HepG2 (cell line): ENCODE data around the gene CADM1. TPM values are rescaled to one million over a fixed set of nuclear protein-coding genes. Genes with fewer than 3 reads are reported as not detected.
A peak's percentile ranks its signal among the peaks of the same experiment; 100 is the strongest.

Source experiments
- HDAC1 ChIP-seq: sonication (generic); formaldehyde crosslinking; IDR thresholded peaks from 2 replicates; pipeline ENCODE4 v1.5.1; 2020; ENCODE audit warnings: mild to moderate bottlenecking, missing genetic modification reagents
- HNF4A ChIP-seq: sonication (generic); formaldehyde crosslinking; IDR thresholded peaks from 2 replicates; pipeline ENCODE4 v1.4.0; 2020; ENCODE audit warnings: missing genetic modification reagents
- SOX6 ChIP-seq, 2 experiments: fragments of 450-650 bp in 1 of 2; sonication (generic) in 1 of 2; formaldehyde crosslinking in 1 of 2; IDR thresholded peaks; 2 replicates each; pipeline versions ENCODE4 v1.4.0 to v1.6.1; 2017 to 2020; ENCODE audit warnings: antibody characterized with exemption in 1 of 2, mild to moderate bottlenecking in 1 of 2, missing genetic modification reagents in 1 of 2
- TEAD2 ChIP-seq: sonication (generic); formaldehyde crosslinking; IDR thresholded peaks from 2 replicates; pipeline ENCODE4 v1.9.0; 2021; ENCODE audit warnings: missing genetic modification reagents
- TOPORS ChIP-seq: sonication (generic); formaldehyde crosslinking; IDR thresholded peaks from 2 replicates; pipeline ENCODE4 v1.8.0; 2023; ENCODE audit warnings: mild to moderate bottlenecking, missing genetic modification reagents
- U2AF1 ChIP-seq: fragments of 200-400 bp; formaldehyde crosslinking; optimal IDR thresholded peaks from 2 replicates; pipeline ENCODE3; 2017; ENCODE audit warnings: mild to moderate bottlenecking, low read depth, low read length
- ZNF121 ChIP-seq: sonication (generic); formaldehyde crosslinking; IDR thresholded peaks from 2 replicates; pipeline ENCODE4 v1.5.0; 2020; ENCODE audit warnings: mild to moderate bottlenecking, missing genetic modification reagents
- ZNF644 ChIP-seq: IDR thresholded peaks from 2 replicates; pipeline ENCODE4 v1.6.1; 2016; ENCODE audit warnings: low read depth
- ZNF709 ChIP-seq: sonication (generic); formaldehyde crosslinking; IDR thresholded peaks from 2 replicates; pipeline ENCODE4 v1.5.0; 2020; ENCODE audit warnings: mild to moderate bottlenecking, missing genetic modification reagents
- polyA plus RNA-seq, 8 experiments: library from polyadenylated mRNA; depleted of rRNA in 3 of 8; stranded (reverse) in 7 of 8; unstranded in 1 of 8; fragments of >200 nt; fragmentation: Illumina TruSeq in 4 of 8; extraction: Trizol in 4 of 8; gene quantifications; 2 replicates each; pipeline versions ENCODE4 v1.2.1 to v1.2.3, GENCODE V29; 2011 to 2016; ENCODE audit warnings: low read depth in 4 of 8, missing spikeins in 1 of 8, mixed read lengths in 1 of 8; ENCODE audit not compliant: insufficient read depth in 1 of 8
- total RNA-seq, 5 experiments: library from RNA; depleted of rRNA; stranded (reverse); fragments of >200 nt; fragmentation: Illumina TruSeq; extraction: Trizol; gene quantifications; 2 replicates each; pipeline ENCODE4 v1.2.3, GENCODE V29; 2016; ENCODE audit warnings: low read depth in 1 of 5
- TF ChIP-seq, protein P1 (sequence below): sonication (generic); formaldehyde crosslinking; IDR thresholded peaks from 2 replicates; pipeline ENCODE4 v1.9.0; 2022; ENCODE audit warnings: low read depth, missing genetic modification reagents
- TF ChIP-seq, protein P2 (sequence below), 2 experiments: fragments of 450-650 bp in 1 of 2; sonication (generic) in 1 of 2; formaldehyde crosslinking in 1 of 2; IDR thresholded peaks; 2 replicates each; pipeline versions ENCODE4 v1.6.1 to v1.8.0; 2016 to 2022; ENCODE audit warnings: antibody characterized with exemption in 1 of 2, mild to moderate bottlenecking in 1 of 2, missing genetic modification reagents in 1 of 2
- TF ChIP-seq, protein P3 (sequence below): sonication (generic); formaldehyde crosslinking; IDR thresholded peaks from 2 replicates; pipeline ENCODE4 v1.8.1; 2022; ENCODE audit warnings: low read depth, mild to moderate bottlenecking, missing genetic modification reagents
- TF ChIP-seq, protein P4 (sequence below): fragments of 450-650 bp; IDR thresholded peaks from 2 replicates; pipeline ENCODE4 v1.6.1; 2017; ENCODE audit warnings: mild to moderate bottlenecking

Gene CADM1
- total and polyA plus RNA-seq, 2 of the 13 experiments (the other 11 are each of a cell fraction or from before 2014, with no cell fraction given), result 71.3 to 122 TPM

DNA sequence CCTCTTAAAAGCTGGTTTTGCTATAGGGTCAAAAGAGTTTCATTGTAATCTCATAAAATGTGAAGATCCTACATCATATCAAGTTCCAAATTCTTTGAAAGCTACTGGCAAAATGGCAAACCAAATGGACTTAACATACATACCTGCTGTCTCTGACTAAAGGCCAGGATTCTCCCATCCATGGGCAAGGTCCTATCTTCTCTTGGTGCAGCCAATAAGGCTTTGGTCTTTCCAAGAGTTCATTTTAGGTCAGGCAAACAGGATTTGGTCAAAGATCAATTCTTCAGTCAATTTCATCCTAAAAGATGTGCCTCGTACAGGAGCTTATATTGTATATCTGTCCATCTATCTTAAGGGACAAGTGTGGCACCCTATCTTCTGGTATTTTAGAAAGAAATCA, 49.7 kb downstream of the CADM1 start (continued):
- TF ChIP-seq SOX6 (IDR thresholded peaks at IDR 0.05) (no peak), SOX6 (CRISPR knock-in tag; IDR thresholded peaks at IDR 0.05) (no peak), ZNF644 (CRISPR knock-in tag) (0 out of 2 replicates have a peak, but pooled peaks have one; percentile 20), ZNF121 (CRISPR knock-in tag) (no peak), U2AF1 (no peak), TEAD2 (CRISPR knock-in tag) (no peak), ZNF709 (no peak), TOPORS (CRISPR knock-in tag) (no peak), HDAC1 (no peak), HNF4A (CRISPR knock-in tag) (peak; percentile 71)
- TF ChIP-seq, protein P1, sequence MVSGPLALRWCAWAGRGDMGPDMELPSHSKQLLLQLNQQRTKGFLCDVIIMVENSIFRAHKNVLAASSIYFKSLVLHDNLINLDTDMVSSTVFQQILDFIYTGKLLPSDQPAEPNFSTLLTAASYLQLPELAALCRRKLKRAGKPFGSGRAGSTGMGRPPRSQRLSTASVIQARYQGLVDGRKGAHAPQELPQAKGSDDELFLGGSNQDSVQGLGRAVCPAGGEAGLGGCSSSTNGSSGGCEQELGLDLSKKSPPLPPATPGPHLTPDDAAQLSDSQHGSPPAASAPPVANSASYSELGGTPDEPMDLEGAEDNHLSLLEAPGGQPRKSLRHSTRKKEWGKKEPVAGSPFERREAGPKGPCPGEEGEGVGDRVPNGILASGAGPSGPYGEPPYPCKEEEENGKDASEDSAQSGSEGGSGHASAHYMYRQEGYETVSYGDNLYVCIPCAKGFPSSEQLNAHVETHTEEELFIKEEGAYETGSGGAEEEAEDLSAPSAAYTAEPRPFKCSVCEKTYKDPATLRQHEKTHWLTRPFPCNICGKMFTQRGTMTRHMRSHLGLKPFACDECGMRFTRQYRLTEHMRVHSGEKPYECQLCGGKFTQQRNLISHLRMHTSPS (CRISPR knock-in tag), result no peak
- TF ChIP-seq, protein P2, sequence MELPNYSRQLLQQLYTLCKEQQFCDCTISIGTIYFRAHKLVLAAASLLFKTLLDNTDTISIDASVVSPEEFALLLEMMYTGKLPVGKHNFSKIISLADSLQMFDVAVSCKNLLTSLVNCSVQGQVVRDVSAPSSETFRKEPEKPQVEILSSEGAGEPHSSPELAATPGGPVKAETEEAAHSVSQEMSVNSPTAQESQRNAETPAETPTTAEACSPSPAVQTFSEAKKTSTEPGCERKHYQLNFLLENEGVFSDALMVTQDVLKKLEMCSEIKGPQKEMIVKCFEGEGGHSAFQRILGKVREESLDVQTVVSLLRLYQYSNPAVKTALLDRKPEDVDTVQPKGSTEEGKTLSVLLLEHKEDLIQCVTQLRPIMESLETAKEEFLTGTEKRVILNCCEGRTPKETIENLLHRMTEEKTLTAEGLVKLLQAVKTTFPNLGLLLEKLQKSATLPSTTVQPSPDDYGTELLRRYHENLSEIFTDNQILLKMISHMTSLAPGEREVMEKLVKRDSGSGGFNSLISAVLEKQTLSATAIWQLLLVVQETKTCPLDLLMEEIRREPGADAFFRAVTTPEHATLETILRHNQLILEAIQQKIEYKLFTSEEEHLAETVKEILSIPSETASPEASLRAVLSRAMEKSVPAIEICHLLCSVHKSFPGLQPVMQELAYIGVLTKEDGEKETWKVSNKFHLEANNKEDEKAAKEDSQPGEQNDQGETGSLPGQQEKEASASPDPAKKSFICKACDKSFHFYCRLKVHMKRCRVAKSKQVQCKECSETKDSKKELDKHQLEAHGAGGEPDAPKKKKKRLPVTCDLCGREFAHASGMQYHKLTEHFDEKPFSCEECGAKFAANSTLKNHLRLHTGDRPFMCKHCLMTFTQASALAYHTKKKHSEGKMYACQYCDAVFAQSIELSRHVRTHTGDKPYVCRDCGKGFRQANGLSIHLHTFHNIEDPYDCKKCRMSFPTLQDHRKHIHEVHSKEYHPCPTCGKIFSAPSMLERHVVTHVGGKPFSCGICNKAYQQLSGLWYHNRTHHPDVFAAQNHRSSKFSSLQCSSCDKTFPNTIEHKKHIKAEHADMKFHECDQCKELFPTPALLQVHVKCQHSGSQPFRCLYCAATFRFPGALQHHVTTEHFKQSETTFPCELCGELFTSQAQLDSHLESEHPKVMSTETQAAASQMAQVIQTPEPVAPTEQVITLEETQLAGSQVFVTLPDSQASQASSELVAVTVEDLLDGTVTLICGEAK (IDR thresholded peaks at IDR 0.05), result no peak
- TF ChIP-seq, protein P2 (CRISPR knock-in tag; IDR thresholded peaks at IDR 0.05), result no peak
- TF ChIP-seq, protein P3, sequence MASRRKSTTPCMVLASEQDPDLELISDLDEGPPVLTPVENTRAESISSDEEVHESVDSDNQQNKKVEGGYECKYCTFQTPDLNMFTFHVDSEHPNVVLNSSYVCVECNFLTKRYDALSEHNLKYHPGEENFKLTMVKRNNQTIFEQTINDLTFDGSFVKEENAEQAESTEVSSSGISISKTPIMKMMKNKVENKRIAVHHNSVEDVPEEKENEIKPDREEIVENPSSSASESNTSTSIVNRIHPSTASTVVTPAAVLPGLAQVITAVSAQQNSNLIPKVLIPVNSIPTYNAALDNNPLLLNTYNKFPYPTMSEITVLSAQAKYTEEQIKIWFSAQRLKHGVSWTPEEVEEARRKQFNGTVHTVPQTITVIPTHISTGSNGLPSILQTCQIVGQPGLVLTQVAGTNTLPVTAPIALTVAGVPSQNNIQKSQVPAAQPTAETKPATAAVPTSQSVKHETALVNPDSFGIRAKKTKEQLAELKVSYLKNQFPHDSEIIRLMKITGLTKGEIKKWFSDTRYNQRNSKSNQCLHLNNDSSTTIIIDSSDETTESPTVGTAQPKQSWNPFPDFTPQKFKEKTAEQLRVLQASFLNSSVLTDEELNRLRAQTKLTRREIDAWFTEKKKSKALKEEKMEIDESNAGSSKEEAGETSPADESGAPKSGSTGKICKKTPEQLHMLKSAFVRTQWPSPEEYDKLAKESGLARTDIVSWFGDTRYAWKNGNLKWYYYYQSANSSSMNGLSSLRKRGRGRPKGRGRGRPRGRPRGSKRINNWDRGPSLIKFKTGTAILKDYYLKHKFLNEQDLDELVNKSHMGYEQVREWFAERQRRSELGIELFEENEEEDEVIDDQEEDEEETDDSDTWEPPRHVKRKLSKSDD (CRISPR knock-in tag), result no peak
- TF ChIP-seq, protein P4, sequence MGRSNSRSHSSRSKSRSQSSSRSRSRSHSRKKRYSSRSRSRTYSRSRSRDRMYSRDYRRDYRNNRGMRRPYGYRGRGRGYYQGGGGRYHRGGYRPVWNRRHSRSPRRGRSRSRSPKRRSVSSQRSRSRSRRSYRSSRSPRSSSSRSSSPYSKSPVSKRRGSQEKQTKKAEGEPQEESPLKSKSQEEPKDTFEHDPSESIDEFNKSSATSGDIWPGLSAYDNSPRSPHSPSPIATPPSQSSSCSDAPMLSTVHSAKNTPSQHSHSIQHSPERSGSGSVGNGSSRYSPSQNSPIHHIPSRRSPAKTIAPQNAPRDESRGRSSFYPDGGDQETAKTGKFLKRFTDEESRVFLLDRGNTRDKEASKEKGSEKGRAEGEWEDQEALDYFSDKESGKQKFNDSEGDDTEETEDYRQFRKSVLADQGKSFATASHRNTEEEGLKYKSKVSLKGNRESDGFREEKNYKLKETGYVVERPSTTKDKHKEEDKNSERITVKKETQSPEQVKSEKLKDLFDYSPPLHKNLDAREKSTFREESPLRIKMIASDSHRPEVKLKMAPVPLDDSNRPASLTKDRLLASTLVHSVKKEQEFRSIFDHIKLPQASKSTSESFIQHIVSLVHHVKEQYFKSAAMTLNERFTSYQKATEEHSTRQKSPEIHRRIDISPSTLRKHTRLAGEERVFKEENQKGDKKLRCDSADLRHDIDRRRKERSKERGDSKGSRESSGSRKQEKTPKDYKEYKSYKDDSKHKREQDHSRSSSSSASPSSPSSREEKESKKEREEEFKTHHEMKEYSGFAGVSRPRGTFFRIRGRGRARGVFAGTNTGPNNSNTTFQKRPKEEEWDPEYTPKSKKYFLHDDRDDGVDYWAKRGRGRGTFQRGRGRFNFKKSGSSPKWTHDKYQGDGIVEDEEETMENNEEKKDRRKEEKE, result no peak
